ENCODE results near the gene CRYZL1. TPM values are rescaled to one million over a fixed set of nuclear protein-coding genes. Genes with fewer than 3 reads are reported as not detected.

Gene CRYZL1
- total RNA-seq, 1 donor from 2014 or later, result 30.7 TPM

- H3K36me3 ChIP-seq (ENCODE audit: insufficient read depth, low read length), result peaks cover 65% of the 10 kb centered on the region
- H4K20me1 ChIP-seq (ENCODE audit: insufficient read depth, low read length), result peaks cover 46% of the 10 kb centered on the region
- H3K27me3 ChIP-seq (ENCODE audit: insufficient read depth, low read length), result no peaks in the 10 kb centered on the region
- Mint-ChIP-seq H3K4me1 (ENCODE audit: low read depth, unreplicated experiment) (peaks cover 4% of the 10 kb centered on the region), H3K27me3 (ENCODE audit: low read depth, unreplicated experiment) (no peaks in the 10 kb centered on the region), H3K4me3 (ENCODE audit: unreplicated experiment) (no peak overlapping the region), H3K9me3 (ENCODE audit: unreplicated experiment) (no peaks in the 10 kb centered on the region), H3K27ac (ENCODE audit: unreplicated experiment) (peak overlapping the region; percentile 15), H3K36me3 (ENCODE audit: low read depth, unreplicated experiment) (peaks cover 17% of the 10 kb centered on the region)
- H3K4me2 ChIP-seq (ENCODE audit: low read length), result no peak overlapping the region
- TF ChIP-seq, protein P1, sequence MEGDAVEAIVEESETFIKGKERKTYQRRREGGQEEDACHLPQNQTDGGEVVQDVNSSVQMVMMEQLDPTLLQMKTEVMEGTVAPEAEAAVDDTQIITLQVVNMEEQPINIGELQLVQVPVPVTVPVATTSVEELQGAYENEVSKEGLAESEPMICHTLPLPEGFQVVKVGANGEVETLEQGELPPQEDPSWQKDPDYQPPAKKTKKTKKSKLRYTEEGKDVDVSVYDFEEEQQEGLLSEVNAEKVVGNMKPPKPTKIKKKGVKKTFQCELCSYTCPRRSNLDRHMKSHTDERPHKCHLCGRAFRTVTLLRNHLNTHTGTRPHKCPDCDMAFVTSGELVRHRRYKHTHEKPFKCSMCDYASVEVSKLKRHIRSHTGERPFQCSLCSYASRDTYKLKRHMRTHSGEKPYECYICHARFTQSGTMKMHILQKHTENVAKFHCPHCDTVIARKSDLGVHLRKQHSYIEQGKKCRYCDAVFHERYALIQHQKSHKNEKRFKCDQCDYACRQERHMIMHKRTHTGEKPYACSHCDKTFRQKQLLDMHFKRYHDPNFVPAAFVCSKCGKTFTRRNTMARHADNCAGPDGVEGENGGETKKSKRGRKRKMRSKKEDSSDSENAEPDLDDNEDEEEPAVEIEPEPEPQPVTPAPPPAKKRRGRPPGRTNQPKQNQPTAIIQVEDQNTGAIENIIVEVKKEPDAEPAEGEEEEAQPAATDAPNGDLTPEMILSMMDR (IDR thresholded peaks at IDR 0.05; ENCODE audit: insufficient read depth, low read depth, low read length), result no peak
- TF ChIP-seq EZH2 (IDR thresholded peaks at IDR 0.05; ENCODE audit: insufficient read depth, low read length), result no peak
- peaks cover 67% of the 10 kb centered on the region for H3K79me2 ChIP-seq (ENCODE audit: insufficient read depth, low read length)
- no peak overlapping the region for H3K4me3 ChIP-seq (ENCODE audit: insufficient read depth, low read depth, low read length)
- H2AFZ ChIP-seq (ENCODE audit: low read depth, low read length), result no peak overlapping the region
- FAIRE-seq, result no peak
- H3K4me1 ChIP-seq (ENCODE audit: insufficient read depth, low read length), result no peaks in the 10 kb centered on the region
- H3K27ac ChIP-seq (ENCODE audit: low read depth, low read length), result no peak overlapping the region
- no peak for DNase-seq (ENCODE audit: low read depth)
- no peaks in the 10 kb centered on the region for H3K9me3 ChIP-seq (ENCODE audit: insufficient read depth, low read depth, low read length)
- H3K9ac ChIP-seq (ENCODE audit: low read length), result no peak overlapping the region
Measured at GRCh38 chr21:33569991-33570390, 71.5 kb downstream of the CRYZL1 start.

- DNase-seq (ENCODE audit: low read depth) (no peak), FAIRE-seq (no peak)
- Histone ChIP-seq H3K4me1 (ENCODE audit: insufficient read depth, low read length) (no peaks in the 10 kb centered on the region), H3K4me2 (ENCODE audit: low read length) (no peak overlapping the region), H3K27ac (ENCODE audit: low read depth, low read length) (no peak overlapping the region), H3K4me3 (ENCODE audit: insufficient read depth, low read depth, low read length) (no peak overlapping the region), H3K36me3 (ENCODE audit: insufficient read depth, low read length) (peaks cover 54% of the 10 kb centered on the region), H2AFZ (ENCODE audit: low read depth, low read length) (no peak overlapping the region), H3K9ac (ENCODE audit: low read length) (no peak overlapping the region), H3K79me2 (ENCODE audit: insufficient read depth, low read length) (peaks cover 81% of the 10 kb centered on the region), H3K27me3 (ENCODE audit: insufficient read depth, low read length) (no peaks in the 10 kb centered on the region), H3K9me3 (ENCODE audit: insufficient read depth, low read depth, low read length) (no peaks in the 10 kb centered on the region), H4K20me1 (ENCODE audit: insufficient read depth, low read length) (peaks cover 43% of the 10 kb centered on the region)
- H3K4me3 Mint-ChIP-seq (ENCODE audit: unreplicated experiment), result no peak overlapping the region
- H3K9me3 Mint-ChIP-seq (ENCODE audit: unreplicated experiment), result no peaks in the 10 kb centered on the region
- no peaks in the 10 kb centered on the region for H3K27me3 Mint-ChIP-seq (ENCODE audit: low read depth, unreplicated experiment)
- H3K27ac Mint-ChIP-seq (ENCODE audit: unreplicated experiment), result peak overlapping the region; percentile 47
- no peak for TF ChIP-seq EZH2 (IDR thresholded peaks at IDR 0.05; ENCODE audit: insufficient read depth, low read length)
- TF ChIP-seq, protein P1 (IDR thresholded peaks at IDR 0.05; ENCODE audit: insufficient read depth, low read depth, low read length), result no peak
- H3K36me3 Mint-ChIP-seq (ENCODE audit: low read depth, unreplicated experiment), result peaks cover 14% of the 10 kb centered on the region
- peaks cover 4% of the 10 kb centered on the region for H3K4me1 Mint-ChIP-seq (ENCODE audit: low read depth, unreplicated experiment)
Measured at GRCh38 chr21:33568448-33568847, 73.1 kb downstream of the CRYZL1 start.

DNA sequence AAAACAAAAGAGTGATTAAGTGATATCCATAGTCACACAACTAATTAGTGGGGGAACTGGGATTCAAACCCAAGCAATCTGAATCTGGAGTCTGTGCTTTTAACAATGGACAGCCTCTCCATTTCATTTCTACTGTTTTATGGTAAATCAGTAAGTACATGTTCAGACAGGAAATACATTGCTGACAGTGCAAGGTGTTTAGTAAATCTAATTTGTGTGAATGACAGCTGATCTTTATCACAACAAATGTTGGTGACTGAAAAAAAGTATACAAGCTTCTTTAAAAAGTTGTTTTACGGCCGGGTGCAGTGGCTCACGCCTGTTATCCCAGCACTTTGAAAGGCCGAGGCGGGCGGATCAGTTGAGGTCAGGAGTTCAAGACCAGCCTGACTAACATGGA lies 73.6 kb downstream of the CRYZL1 start:
- DNase-seq (ENCODE audit: low read depth) (no peak), FAIRE-seq (no peak)
- TF ChIP-seq EZH2 (IDR thresholded peaks at IDR 0.05; ENCODE audit: insufficient read depth, low read length), result no peak
- TF ChIP-seq, protein P1 (IDR thresholded peaks at IDR 0.05; ENCODE audit: insufficient read depth, low read depth, low read length), result no peak
- H3K4me1 ChIP-seq (ENCODE audit: insufficient read depth, low read length), result no peaks in the 10 kb centered on the region
- H3K4me2 ChIP-seq (ENCODE audit: low read length), result no peak overlapping the region
- H3K9ac ChIP-seq (ENCODE audit: low read length), result no peak overlapping the region
- no peaks in the 10 kb centered on the region for H3K9me3 Mint-ChIP-seq (ENCODE audit: unreplicated experiment)
- no peaks in the 10 kb centered on the region for H3K9me3 ChIP-seq (ENCODE audit: insufficient read depth, low read depth, low read length)
- H3K4me3 ChIP-seq (ENCODE audit: insufficient read depth, low read depth, low read length), result no peak overlapping the region
- H3K36me3 ChIP-seq (ENCODE audit: insufficient read depth, low read length), result peaks cover 54% of the 10 kb centered on the region
- no peak overlapping the region for H3K27ac ChIP-seq (ENCODE audit: low read depth, low read length)
- H3K4me3 Mint-ChIP-seq (ENCODE audit: unreplicated experiment), result no peak overlapping the region
- H2AFZ ChIP-seq (ENCODE audit: low read depth, low read length), result no peak overlapping the region
- peaks cover 11% of the 10 kb centered on the region for H3K36me3 Mint-ChIP-seq (ENCODE audit: low read depth, unreplicated experiment)
- peaks cover 85% of the 10 kb centered on the region for H3K79me2 ChIP-seq (ENCODE audit: insufficient read depth, low read length)
- no peaks in the 10 kb centered on the region for H3K27me3 ChIP-seq (ENCODE audit: insufficient read depth, low read length)
- peaks cover 4% of the 10 kb centered on the region for H3K4me1 Mint-ChIP-seq (ENCODE audit: low read depth, unreplicated experiment)
- peak overlapping the region; percentile 85 for H3K27ac Mint-ChIP-seq (ENCODE audit: unreplicated experiment)
- H4K20me1 ChIP-seq (ENCODE audit: insufficient read depth, low read length), result peaks cover 42% of the 10 kb centered on the region
- no peaks in the 10 kb centered on the region for H3K27me3 Mint-ChIP-seq (ENCODE audit: low read depth, unreplicated experiment)
